GM12878 (cell line): ENCODE results near the gene MIPOL1. TPM values are rescaled to one million over a fixed set of nuclear protein-coding genes. Genes with fewer than 3 reads are reported as not detected.

Experiments used
- ATAC-seq: fragments of 200-7000 bp; cut with Tn5 transposase; 3 replicates; pipeline ENCODE4 v1.9.1; 2020; ENCODE audit warnings: mild to moderate bottlenecking, moderate library complexity
- BruUV-seq: library from RNA; stranded (reverse); fragments of 400-500 nt; replicated peaks from 2 replicates; lab custom pipeline; 2021; lab: Mats Ljungman, UMichigan
- CTCF ChIA-PET: fragments of 300-600 bp; sonication (Branson Sonifier 250); formaldehyde crosslinking; extraction: SDS; loops from one replicate; lab custom pipeline; 2021; ENCODE audit warnings: inconsistent platforms; lab: Yijun Ruan, JAX
- POLR2A ChIA-PET: fragments of 350-600 bp; formaldehyde crosslinking; extraction: SDS; loops from one replicate; lab custom pipeline; 2021; ENCODE audit warnings: inconsistent platforms; lab: Charles Lee
- RAD21 ChIA-PET: fragments of 300-600 bp; sonication (Branson Sonifier 250); formaldehyde crosslinking; loops from one replicate; lab custom pipeline; 2023; ENCODE audit warnings: antibody characterized with exemption; ENCODE audit not compliant: unreplicated experiment; lab: Charles Lee
- SMC1A ChIA-PET: fragments of 300-600 bp; sonication (Branson Sonifier 250); formaldehyde crosslinking; loops from one replicate; lab custom pipeline; 2023; ENCODE audit not compliant: unreplicated experiment, uncharacterized antibody; lab: Charles Lee
- DNase-seq: peaks from one replicate; pipeline ENCODE4 v3.0.0-alpha.2; 2011; ENCODE audit warnings: low read depth, low spot score
- FAIRE-seq: peaks from 3 replicates; lab custom pipeline; 2011; peaks lifted over from hg19 to GRCh38; lab: Jason Lieb, UNC
- H2AFZ ChIP-seq: 2 replicates; pipeline ENCODE4 v1.6.0; 2011; ENCODE audit warnings: low read depth, low read length, control low read depth; ENCODE audit not compliant: control insufficient read depth
- H3K27ac ChIP-seq: 2 replicates; pipeline ENCODE4 v1.5.1; 2011; ENCODE audit warnings: control low read depth; ENCODE audit not compliant: control insufficient read depth, insufficient read depth
- H3K27me3 ChIP-seq, 2 experiments: replicated peaks in 1 of 2; 2 replicates each; pipeline versions ENCODE4 v1.6.0 to v1.6.1; 2011; ENCODE audit warnings: low read length in 1 of 2; ENCODE audit not compliant: control insufficient read depth in 2 of 2, insufficient read depth in 2 of 2
- H3K36me3 ChIP-seq, 2 experiments: 2 replicates each; pipeline ENCODE4 v1.5.1; 2011; ENCODE audit warnings: low read length in 1 of 2; ENCODE audit not compliant: control insufficient read depth in 2 of 2, insufficient read depth in 2 of 2
- H3K4me1 ChIP-seq: 2 replicates; pipeline ENCODE4 v1.6.1; 2011; ENCODE audit warnings: mild to moderate bottlenecking, low read length, moderate library complexity, mixed read lengths; ENCODE audit not compliant: control insufficient read depth, insufficient read depth
- H3K4me2 ChIP-seq: 2 replicates; pipeline ENCODE4 v1.6.0; 2011; ENCODE audit warnings: control low read depth; ENCODE audit not compliant: control insufficient read depth, insufficient read depth
- H3K4me3 ChIP-seq: fragments of 200-600 bp; sonication (generic); 2 replicates; pipeline ENCODE4 v1.5.1; 2016
- H3K79me2 ChIP-seq: 2 replicates; pipeline ENCODE4 v1.6.0; 2011; ENCODE audit warnings: low read length; ENCODE audit not compliant: control insufficient read depth, insufficient read depth
- H3K9ac ChIP-seq: 2 replicates; pipeline ENCODE4 v1.8.0; 2011; ENCODE audit warnings: low read length, control low read depth, mixed read lengths; ENCODE audit not compliant: control insufficient read depth, insufficient read depth
- H3K9me3 ChIP-seq: replicated peaks from 3 replicates; pipeline ENCODE4 v1.5.1; 2011; ENCODE audit warnings: mild to moderate bottlenecking, low read length; ENCODE audit not compliant: control insufficient read depth, insufficient read depth
- H4K20me1 ChIP-seq: 2 replicates; pipeline ENCODE4 v1.6.0; 2011; ENCODE audit not compliant: control insufficient read depth, insufficient read depth
- CBX3 ChIP-seq: fragments of 200-600 bp; sonication (generic); IDR thresholded peaks from 2 replicates; pipeline ENCODE4 v1.6.1; 2016; ENCODE audit warnings: low read depth, borderline replicate concordance
- CHD1 ChIP-seq: IDR thresholded peaks from 2 replicates; pipeline ENCODE4 v1.6.1; 2012; ENCODE audit warnings: low read depth, low read length, improper control_type of control experiment
- IKZF1 ChIP-seq: fragments of 450-650 bp; conservative IDR thresholded peaks from 2 replicates; pipeline ENCODE4 v1.6.1; 2017; ENCODE audit warnings: antibody characterized with exemption, mild to moderate bottlenecking
- KDM1A ChIP-seq: fragments of 200-600 bp; sonication (generic); IDR thresholded peaks from 2 replicates; pipeline ENCODE4 v1.6.1; 2016; ENCODE audit warnings: borderline replicate concordance
- NR2C1 ChIP-seq: fragments of 450-650 bp; IDR thresholded peaks from 2 replicates; pipeline ENCODE4 v1.6.1; 2017; ENCODE audit warnings: antibody characterized with exemption, mild to moderate bottlenecking, moderate library complexity
- SMARCA5 ChIP-seq: fragments of 450-650 bp; IDR thresholded peaks from 2 replicates; pipeline ENCODE4 v1.6.1; 2017; ENCODE audit warnings: mild to moderate bottlenecking
- SRF ChIP-seq, 2 experiments: IDR thresholded peaks; 2 replicates each; pipeline ENCODE4 v1.6.1; 2011; ENCODE audit warnings: low read depth in 2 of 2, low read length in 2 of 2, mild to moderate bottlenecking in 1 of 2, moderate library complexity in 1 of 2
- STAT1 ChIP-seq: fragments of 450-650 bp; conservative IDR thresholded peaks from 2 replicates; pipeline ENCODE4 v1.6.1; 2014; ENCODE audit warnings: antibody characterized with exemption, mild to moderate bottlenecking
- SUPT20H ChIP-seq: IDR thresholded peaks from 2 replicates; pipeline ENCODE4 v1.6.1; 2011; ENCODE audit warnings: low read depth, mild to moderate bottlenecking, low read length, moderate library complexity, borderline replicate concordance; ENCODE audit not compliant: control insufficient read depth
- TCF12 ChIP-seq: IDR thresholded peaks from 2 replicates; pipeline ENCODE4 v1.6.1; 2011; ENCODE audit warnings: low read depth, mild to moderate bottlenecking, low read length
- ZNF274 ChIP-seq: IDR thresholded peaks from one replicate; pipeline ENCODE4 v1.8.0; 2011; ENCODE audit not compliant: insufficient read length, insufficient read depth
- WGBS: methylation state at CpG from one replicate; pipeline ENCODE4 v1.1.6; 2016; ENCODE audit warnings: low lambda C conversion rate; ENCODE audit not compliant: insufficient replicate concordance, insufficient coverage; ENCODE audit errors: missing lambda C conversion rate; 5-methylcytosine and 5-hydroxymethylcytosine counted together
- in situ Hi-C: fragments of 300-500 bp; cut with MboI; formaldehyde crosslinking; loops from 9 replicates; pipeline ENCODE4 v1.14.3; 2018; ENCODE audit warnings: mixed read lengths
- intact Hi-C: fragments of 100-400 bp; cut with micrococcal nuclease; formaldehyde crosslinking; loops from one replicate; pipeline ENCODE4 v1.14.2; 2022; ENCODE audit not compliant: unreplicated experiment
- polyA plus RNA-seq, 11 experiments: library from polyadenylated mRNA; depleted of rRNA in 4 of 11; unstranded in 6 of 11; stranded (reverse) in 5 of 11; fragments of >200 nt; fragmentation: Nextera tagmentation in 4 of 11; fragmentation: Illumina TruSeq in 1 of 11; extraction: Ambion mirVana in 4 of 11; extraction: Trizol in 1 of 11; gene quantifications; 1 replicate in 1 of 11; 2 replicates in 10 of 11; pipeline versions ENCODE4 v1.2.1 to v1.2.3, GENCODE V29; 2011 to 2016; ENCODE audit warnings: inconsistent platforms in 2 of 11, missing spikeins in 2 of 11, low read depth in 1 of 11
- total RNA-seq, 4 experiments: library from RNA; depleted of rRNA in 3 of 4; stranded (reverse); fragments of >200 nt in 3 of 4; fragmentation: Illumina TruSeq in 1 of 4; extraction: Trizol in 1 of 4; gene quantifications; 2 replicates each; pipeline versions ENCODE4 v1.2.1 to v1.2.3, GENCODE V29; 2013 to 2021
- TF ChIP-seq, protein P1 (sequence below): fragments of 450-650 bp; formaldehyde crosslinking; IDR thresholded peaks from 2 replicates; pipeline ENCODE4 v1.4.0; 2022; ENCODE audit warnings: mild to moderate bottlenecking, moderate library complexity
- TF ChIP-seq, protein P2 (sequence below): fragments of 450-650 bp; IDR thresholded peaks from 2 replicates; pipeline ENCODE4 v1.6.1; 2016; ENCODE audit warnings: mild to moderate bottlenecking, moderate library complexity, borderline replicate concordance

Gene MIPOL1
- total and polyA plus RNA-seq, 10 of the 15 experiments (the other 5 are each of a cell fraction or from before 2014, with no cell fraction given): 0.06 TPM; not detected in 9

DNA sequence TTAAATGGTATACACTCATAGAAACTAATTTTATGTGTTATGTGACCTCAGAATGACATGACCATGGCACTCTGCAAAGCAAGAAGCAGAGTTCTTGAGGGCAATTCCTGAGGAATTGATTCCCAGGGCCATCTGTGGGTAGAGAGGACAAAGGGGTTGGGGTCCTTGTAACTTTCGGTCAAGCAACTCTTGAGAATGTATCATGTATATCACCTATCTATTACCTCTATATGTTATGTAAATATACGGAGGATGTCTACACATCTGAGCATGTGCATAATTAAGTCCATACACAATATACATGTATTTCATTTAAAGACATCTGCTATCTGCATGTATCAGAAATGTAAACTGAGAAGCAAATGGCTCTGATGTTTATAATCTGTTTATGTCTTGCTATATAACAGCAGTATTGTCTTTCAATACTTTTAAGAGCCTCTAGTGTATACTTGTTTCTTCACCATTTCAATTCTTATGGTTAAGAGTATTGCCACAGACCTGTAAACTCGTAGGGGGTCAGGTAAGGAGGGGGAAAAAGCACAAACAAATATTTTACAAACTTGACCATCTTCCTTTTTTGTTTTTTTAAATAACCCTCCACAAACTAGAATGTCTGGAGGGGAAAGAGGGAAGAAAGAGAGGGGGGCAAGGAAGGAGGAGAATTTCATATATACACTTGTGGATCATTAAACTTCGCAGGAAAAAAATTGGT lies 392.8 kb downstream of the MIPOL1 start:
- WGBS: 10% methylated on average over 4 of the region's 4 CpGs
- FAIRE-seq (no peak), DNase-seq (no peak), ATAC-seq (no peak)
- no peaks in the 10 kb centered on the region for H4K20me1 ChIP-seq
- no peak overlapping the region for H3K9ac ChIP-seq
- no TSS peak for BruUV-seq
- no peak overlapping the region for H2AFZ ChIP-seq
- ChIA-PET SMC1A (no interaction called here), POLR2A (no interaction called here), CTCF (no interaction called here), RAD21 (no interaction called here)
- H3K4me1 ChIP-seq: no peaks in the 10 kb centered on the region
- no peaks in the 10 kb centered on the region for H3K79me2 ChIP-seq
- H3K27me3 ChIP-seq: no peaks in the 10 kb centered on the region; a peak in 1 of 4 replicates
- intact Hi-C loops (no loop called here), in situ Hi-C loops (no loop called here)
- no peak overlapping the region for H3K4me3 ChIP-seq
- no peak overlapping the region for H3K27ac ChIP-seq
- TF ChIP-seq, protein P1, sequence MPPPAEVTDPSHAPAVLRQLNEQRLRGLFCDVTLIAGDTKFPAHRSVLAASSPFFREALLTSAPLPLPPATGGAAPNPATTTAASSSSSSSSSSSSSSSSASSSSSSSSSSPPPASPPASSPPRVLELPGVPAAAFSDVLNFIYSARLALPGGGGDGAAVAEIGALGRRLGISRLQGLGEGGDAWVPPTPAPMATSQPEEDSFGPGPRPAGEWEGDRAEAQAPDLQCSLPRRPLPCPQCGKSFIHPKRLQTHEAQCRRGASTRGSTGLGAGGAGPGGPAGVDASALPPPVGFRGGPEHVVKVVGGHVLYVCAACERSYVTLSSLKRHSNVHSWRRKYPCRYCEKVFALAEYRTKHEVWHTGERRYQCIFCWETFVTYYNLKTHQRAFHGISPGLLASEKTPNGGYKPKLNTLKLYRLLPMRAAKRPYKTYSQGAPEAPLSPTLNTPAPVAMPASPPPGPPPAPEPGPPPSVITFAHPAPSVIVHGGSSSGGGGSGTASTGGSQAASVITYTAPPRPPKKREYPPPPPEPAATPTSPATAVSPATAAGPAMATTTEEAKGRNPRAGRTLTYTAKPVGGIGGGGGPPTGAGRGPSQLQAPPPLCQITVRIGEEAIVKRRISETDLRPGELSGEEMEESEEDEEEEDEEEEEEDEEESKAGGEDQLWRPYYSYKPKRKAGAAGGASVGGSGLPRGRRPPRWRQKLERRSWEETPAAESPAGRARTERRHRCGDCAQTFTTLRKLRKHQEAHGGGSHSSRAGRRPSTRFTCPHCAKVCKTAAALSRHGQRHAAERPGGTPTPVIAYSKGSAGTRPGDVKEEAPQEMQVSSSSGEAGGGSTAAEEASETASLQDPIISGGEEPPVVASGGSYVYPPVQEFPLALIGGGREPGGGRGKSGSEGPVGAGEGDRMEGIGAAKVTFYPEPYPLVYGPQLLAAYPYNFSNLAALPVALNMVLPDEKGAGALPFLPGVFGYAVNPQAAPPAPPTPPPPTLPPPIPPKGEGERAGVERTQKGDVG (CRISPR knock-in tag): no peak
- TF ChIP-seq, protein P2, sequence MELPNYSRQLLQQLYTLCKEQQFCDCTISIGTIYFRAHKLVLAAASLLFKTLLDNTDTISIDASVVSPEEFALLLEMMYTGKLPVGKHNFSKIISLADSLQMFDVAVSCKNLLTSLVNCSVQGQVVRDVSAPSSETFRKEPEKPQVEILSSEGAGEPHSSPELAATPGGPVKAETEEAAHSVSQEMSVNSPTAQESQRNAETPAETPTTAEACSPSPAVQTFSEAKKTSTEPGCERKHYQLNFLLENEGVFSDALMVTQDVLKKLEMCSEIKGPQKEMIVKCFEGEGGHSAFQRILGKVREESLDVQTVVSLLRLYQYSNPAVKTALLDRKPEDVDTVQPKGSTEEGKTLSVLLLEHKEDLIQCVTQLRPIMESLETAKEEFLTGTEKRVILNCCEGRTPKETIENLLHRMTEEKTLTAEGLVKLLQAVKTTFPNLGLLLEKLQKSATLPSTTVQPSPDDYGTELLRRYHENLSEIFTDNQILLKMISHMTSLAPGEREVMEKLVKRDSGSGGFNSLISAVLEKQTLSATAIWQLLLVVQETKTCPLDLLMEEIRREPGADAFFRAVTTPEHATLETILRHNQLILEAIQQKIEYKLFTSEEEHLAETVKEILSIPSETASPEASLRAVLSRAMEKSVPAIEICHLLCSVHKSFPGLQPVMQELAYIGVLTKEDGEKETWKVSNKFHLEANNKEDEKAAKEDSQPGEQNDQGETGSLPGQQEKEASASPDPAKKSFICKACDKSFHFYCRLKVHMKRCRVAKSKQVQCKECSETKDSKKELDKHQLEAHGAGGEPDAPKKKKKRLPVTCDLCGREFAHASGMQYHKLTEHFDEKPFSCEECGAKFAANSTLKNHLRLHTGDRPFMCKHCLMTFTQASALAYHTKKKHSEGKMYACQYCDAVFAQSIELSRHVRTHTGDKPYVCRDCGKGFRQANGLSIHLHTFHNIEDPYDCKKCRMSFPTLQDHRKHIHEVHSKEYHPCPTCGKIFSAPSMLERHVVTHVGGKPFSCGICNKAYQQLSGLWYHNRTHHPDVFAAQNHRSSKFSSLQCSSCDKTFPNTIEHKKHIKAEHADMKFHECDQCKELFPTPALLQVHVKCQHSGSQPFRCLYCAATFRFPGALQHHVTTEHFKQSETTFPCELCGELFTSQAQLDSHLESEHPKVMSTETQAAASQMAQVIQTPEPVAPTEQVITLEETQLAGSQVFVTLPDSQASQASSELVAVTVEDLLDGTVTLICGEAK: no peak
- TF ChIP-seq NR2C1: no peak
- TF ChIP-seq TCF12: no peak
- no peak for TF ChIP-seq SMARCA5
- no peak for TF ChIP-seq KDM1A
- no peak for TF ChIP-seq SRF (IDR thresholded peaks at IDR 0.05; ENCODE audit: low read depth in 2 of 2, low read length in 2 of 2)
- TF ChIP-seq CBX3: no peak
- no peak for TF ChIP-seq STAT1
- no peak for TF ChIP-seq ZNF274
- no peak for TF ChIP-seq IKZF1
- no peak for TF ChIP-seq CHD1
- no peak for TF ChIP-seq SUPT20H
- H3K4me2 ChIP-seq: no peak overlapping the region
- no peaks in the 10 kb centered on the region; the same call in 2 of the 3 replicates for H3K9me3 ChIP-seq
- no peaks in the 10 kb centered on the region for H3K36me3 ChIP-seq
